NT2/D1 (cell line): ENCODE data around the gene FOXJ2.
"Not testable (repeated sequence)": the region's sequence is repeated elsewhere in the genome, so short reads cannot be mapped to it uniquely, and the experiment has no call there.

Experiments used
- DNase-seq: peaks from one replicate; pipeline ENCODE4 v3.0.0-alpha.2; 2011; ENCODE audit warnings: low read depth, low spot score
- H3K27me3 ChIP-seq: 2 replicates; pipeline ENCODE4 v1.6.0; 2011; ENCODE audit warnings: mild to moderate bottlenecking; ENCODE audit not compliant: insufficient read length, insufficient read depth
- H3K36me3 ChIP-seq: 2 replicates; pipeline ENCODE4 v1.6.1; 2011; ENCODE audit warnings: mild to moderate bottlenecking, low read length, mixed read lengths; ENCODE audit not compliant: insufficient read depth, insufficient read length
- H3K4me1 ChIP-seq: 2 replicates; pipeline ENCODE4 v1.5.1; 2011; ENCODE audit not compliant: insufficient read depth, insufficient read length
- H3K4me3 ChIP-seq: 2 replicates; pipeline ENCODE4 v1.5.1; 2011; ENCODE audit warnings: low read depth; ENCODE audit not compliant: insufficient read length
- H3K9ac ChIP-seq: 2 replicates; pipeline ENCODE4 v1.6.0; 2011; ENCODE audit warnings: low read depth; ENCODE audit not compliant: insufficient read length
- H3K9me3 ChIP-seq: 2 replicates; pipeline ENCODE4 v1.5.1; 2011; ENCODE audit warnings: mild to moderate bottlenecking, low read length; ENCODE audit not compliant: insufficient read depth
- SUZ12 ChIP-seq: IDR thresholded peaks from 2 replicates; pipeline ENCODE4 v1.6.1; 2011; ENCODE audit not compliant: insufficient read length, insufficient read depth; ENCODE audit errors: extremely low read depth
- YY1 ChIP-seq: IDR thresholded peaks from 2 replicates; pipeline ENCODE4 v1.6.1; 2011; ENCODE audit not compliant: insufficient read length, insufficient read depth
- ZNF274 ChIP-seq: IDR thresholded peaks from 2 replicates; pipeline ENCODE4 v1.6.1; 2011; ENCODE audit warnings: mild to moderate bottlenecking, low read depth, low read length

FOXJ2 gene

DNA sequence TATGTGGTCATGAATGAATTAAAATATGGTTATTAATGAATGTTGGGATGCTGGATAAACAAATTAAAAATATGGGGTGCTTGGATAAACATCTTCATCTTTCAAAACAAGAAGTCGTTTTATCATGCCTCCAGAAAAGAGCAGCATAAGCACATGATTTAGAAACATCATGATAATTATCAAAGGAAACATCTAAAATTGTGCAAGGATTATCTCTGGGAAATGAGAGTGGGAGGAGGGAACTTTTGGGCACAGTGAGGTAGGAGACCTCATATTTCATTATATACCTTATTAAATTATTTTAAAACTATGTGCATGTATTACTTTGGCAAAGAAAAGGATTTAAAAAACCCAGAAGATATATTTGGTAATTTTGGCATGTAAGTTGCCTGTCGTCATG is 24.8 kb downstream of the FOXJ2 start:
- Histone ChIP-seq H3K9ac (no peak overlapping the region), H3K27me3 (no peaks in the 10 kb centered on the region), H3K4me3 (no peak overlapping the region), H3K4me1 (peaks cover 7% of the 10 kb centered on the region), H3K36me3 (peaks cover 32% of the 10 kb centered on the region), H3K9me3 (no peaks in the 10 kb centered on the region)
- no peak for TF ChIP-seq ZNF274
- no peak for TF ChIP-seq YY1
- no peak for TF ChIP-seq SUZ12
- no peak for DNase-seq

DNA sequence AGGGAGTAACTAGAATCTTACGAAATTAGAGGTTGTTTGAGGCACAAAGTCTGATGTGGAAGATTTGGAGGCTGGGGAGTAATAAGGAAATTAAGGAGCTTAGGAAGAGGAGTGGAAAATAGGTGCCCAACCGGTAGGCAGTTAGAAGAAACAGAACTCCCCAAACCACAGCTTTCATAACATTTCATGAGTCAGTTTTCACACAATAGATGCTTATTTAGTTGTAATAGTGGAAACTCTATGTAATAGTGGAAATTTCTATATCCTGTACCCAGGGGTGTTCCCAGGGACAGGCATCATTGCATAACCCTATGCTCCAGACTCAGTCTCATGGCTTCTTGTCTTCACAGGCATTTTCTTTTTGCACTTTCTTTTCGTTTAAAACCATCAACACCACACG is 25.3 kb downstream of the FOXJ2 start:
- Histone ChIP-seq H3K36me3 (peaks cover 26% of the 10 kb centered on the region), H3K9me3 (no peaks in the 10 kb centered on the region), H3K27me3 (no peaks in the 10 kb centered on the region), H3K4me1 (peaks cover 7% of the 10 kb centered on the region), H3K9ac (no peak overlapping the region), H3K4me3 (no peak overlapping the region)
- TF ChIP-seq SUZ12 (no peak), ZNF274 (no peak), YY1 (no peak)
- DNase-seq, result no peak

DNA sequence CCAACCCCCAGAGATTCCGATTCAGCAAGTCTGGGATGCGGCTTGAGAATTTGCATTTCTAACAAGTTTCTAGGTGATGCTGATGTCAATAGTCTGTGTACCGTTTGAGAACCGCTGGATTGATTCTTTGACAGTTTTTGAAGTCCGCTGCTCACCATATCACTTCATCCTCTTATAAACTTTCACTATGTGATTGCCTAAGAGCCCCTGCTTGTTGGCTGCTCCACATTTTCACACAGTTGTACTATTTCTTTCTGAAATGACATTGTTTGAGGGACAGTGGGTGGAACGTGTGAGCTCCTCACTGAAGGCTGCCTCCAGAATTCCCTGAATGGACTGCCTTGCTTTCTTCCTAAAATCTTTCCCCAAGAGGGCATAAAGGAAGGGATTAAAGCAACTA is 26.0 kb downstream of the FOXJ2 start:
- Histone ChIP-seq H3K9ac (no peak overlapping the region), H3K27me3 (no peaks in the 10 kb centered on the region), H3K36me3 (peaks cover 20% of the 10 kb centered on the region), H3K4me1 (peaks cover 7% of the 10 kb centered on the region), H3K9me3 (no peaks in the 10 kb centered on the region), H3K4me3 (no peak overlapping the region)
- no peak for DNase-seq
- TF ChIP-seq YY1 (no peak), ZNF274 (no peak), SUZ12 (no peak)

- TF ChIP-seq YY1 (no peak), ZNF274 (no peak), SUZ12 (no peak)
- H3K4me1 ChIP-seq, result no peaks in the 10 kb centered on the region
- H3K9me3 ChIP-seq, result no peaks in the 10 kb centered on the region
These were observed 31.6 kb downstream of the FOXJ2 start for GRCh38 chr12:8064131-8064530.

DNA sequence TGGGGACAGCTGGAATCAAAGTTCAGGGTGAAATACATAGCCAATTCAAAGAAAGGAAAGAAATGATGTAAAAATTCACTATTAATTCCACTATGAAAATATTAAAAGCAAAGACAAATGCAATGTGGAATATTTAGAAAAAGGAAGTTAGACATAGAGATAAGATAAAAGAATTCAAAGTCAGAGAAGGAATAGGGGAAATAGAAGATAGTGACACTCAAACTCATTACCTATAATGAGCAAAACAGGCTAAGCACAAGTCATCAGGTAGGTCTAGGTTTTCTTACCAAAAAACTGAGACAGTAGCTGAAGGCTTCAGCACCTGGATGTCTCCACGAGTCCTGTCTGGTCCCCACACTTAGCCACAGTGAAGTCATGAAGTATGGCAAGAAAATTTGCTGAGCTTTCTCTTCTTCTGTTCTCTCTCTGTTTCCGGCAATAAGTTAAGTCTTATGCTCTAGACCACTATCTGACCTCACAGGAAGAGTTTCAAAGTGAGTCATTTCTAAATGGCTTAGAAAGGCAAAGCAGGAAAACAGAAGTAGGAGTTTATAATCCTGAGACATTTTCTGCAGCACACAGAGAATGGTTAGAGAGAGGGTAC is 33.6 kb downstream of the FOXJ2 start, which contains the start of gene C3AR1:
Gene C3AR1 (minus strand): TSS at position 369 of the 604 bp plus-strand sequence. CDS start 6,174 bp downstream, outside the sequence.
- TF ChIP-seq ZNF274 (no peak), YY1 (no peak)
- DNase-seq, result no peak
- Histone ChIP-seq H3K27me3 (no peaks in the 10 kb centered on the region), H3K9ac (no peak within 1 kb of the TSS), H3K36me3 (no peaks in the 10 kb centered on the region), H3K4me1 (no peaks in the 10 kb centered on the region), H3K9me3 (no peaks in the 10 kb centered on the region), H3K4me3 (no peak within 1 kb of the TSS)

More at GRCh38 chr12:8064131-8064530, 31.6 kb downstream of the FOXJ2 start:
- Histone ChIP-seq H3K36me3 (no peaks in the 10 kb centered on the region), H3K27me3 (no peaks in the 10 kb centered on the region), H3K9ac (no peak overlapping the region), H3K4me3 (no peak overlapping the region)
- DNase-seq, result no peak

DNA sequence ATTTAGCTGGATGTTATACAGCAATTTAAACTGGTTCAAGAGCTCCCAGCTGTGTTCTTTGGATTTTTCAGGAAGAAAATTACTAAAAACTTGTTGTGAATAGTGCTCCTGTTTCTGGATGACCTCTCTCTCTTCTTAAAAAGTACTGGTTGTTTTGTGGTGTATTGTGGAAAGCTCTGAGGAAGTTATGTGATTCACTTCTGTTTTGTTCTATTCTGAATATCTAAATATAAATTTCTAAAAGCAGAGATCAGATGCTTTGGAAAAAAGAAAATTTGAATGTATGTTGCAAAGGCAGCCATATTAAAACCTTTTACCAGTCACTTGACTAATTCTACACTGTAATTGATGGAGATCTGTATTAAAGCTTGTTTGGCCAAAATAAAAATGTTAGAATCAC is 37.1 kb downstream of the FOXJ2 start:
- TF ChIP-seq YY1 (no peak), ZNF274 (no peak), SUZ12 (no peak)

GRCh38 chr12:8071820-8072219 is 39.3 kb downstream of the FOXJ2 start:
- H3K27me3 ChIP-seq, H3K9me3 ChIP-seq, H3K4me1 ChIP-seq, H3K9ac ChIP-seq, H3K4me3 ChIP-seq, H3K36me3 ChIP-seq, DNase-seq: not testable (repeated sequence)

More for the DNA sequence above, 37.1 kb downstream of the FOXJ2 start:
- no peaks in the 10 kb centered on the region for H3K4me1 ChIP-seq
- H3K9ac ChIP-seq, result no peak overlapping the region
- DNase-seq, result no peak
- H3K9me3 ChIP-seq, result no peaks in the 10 kb centered on the region
- no peaks in the 10 kb centered on the region for H3K36me3 ChIP-seq
- H3K4me3 ChIP-seq, result no peak overlapping the region
- no peaks in the 10 kb centered on the region for H3K27me3 ChIP-seq

DNA sequence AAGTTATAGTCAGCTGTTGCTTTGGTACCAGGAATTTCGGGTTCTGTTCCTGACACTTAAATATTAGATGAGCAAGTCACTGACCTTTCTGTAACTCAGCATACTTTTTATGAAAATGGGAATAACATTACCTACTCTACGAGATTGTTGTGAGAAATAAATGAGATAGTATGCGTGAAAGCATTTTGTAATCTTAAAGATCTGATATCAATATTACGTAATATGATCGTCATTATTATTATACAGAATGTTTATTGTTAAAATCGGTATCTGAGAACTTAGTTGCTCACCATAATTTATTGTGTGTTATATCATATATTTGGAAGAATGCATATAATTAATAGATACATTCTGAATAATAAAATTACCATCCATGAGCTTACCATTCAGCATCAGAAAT is 43.4 kb downstream of the FOXJ2 start:
- Histone ChIP-seq H3K27me3 (no peaks in the 10 kb centered on the region), H3K9ac (no peak overlapping the region), H3K4me3 (no peak overlapping the region), H3K4me1 (no peaks in the 10 kb centered on the region), H3K9me3 (no peaks in the 10 kb centered on the region), H3K36me3 (no peaks in the 10 kb centered on the region)
- DNase-seq, result no peak
- TF ChIP-seq YY1 (no peak), ZNF274 (no peak), SUZ12 (no peak)
